A673 (cell line): ENCODE measurements around the gene PPP1CC.

ENCODE experiments used
- CTCF ChIP-seq: fragments of 300-800, 200-600 bp; sonication (generic); conservative IDR thresholded peaks from 2 replicates; pipeline ENCODE4 v1.5.1; 2017; ENCODE audit warnings: low read depth, mild to moderate bottlenecking, antibody characterized with exemption, low read length, moderate library complexity, mixed read lengths
- EZH2 ChIP-seq: fragments of 200-600 bp; sonication (generic); IDR thresholded peaks from 2 replicates; pipeline ENCODE4 v1.6.1; 2017; ENCODE audit warnings: borderline replicate concordance, low read depth, mild to moderate bottlenecking, mixed read lengths, antibody characterized with exemption, low read length; ENCODE audit not compliant: poor library complexity, severe bottlenecking

GRCh38 chr12:110726028-110726427 lies 16.7 kb downstream of the PPP1CC start:
- TF ChIP-seq CTCF (no peak), EZH2 (no peak)
